ENCODE results near the gene HINT2. TPM values are rescaled to one million over a fixed set of nuclear protein-coding genes. Genes with fewer than 3 reads are reported as not detected.

HINT2 gene
- polyA plus RNA-seq, 1 donor: 29.7 TPM

DNA sequence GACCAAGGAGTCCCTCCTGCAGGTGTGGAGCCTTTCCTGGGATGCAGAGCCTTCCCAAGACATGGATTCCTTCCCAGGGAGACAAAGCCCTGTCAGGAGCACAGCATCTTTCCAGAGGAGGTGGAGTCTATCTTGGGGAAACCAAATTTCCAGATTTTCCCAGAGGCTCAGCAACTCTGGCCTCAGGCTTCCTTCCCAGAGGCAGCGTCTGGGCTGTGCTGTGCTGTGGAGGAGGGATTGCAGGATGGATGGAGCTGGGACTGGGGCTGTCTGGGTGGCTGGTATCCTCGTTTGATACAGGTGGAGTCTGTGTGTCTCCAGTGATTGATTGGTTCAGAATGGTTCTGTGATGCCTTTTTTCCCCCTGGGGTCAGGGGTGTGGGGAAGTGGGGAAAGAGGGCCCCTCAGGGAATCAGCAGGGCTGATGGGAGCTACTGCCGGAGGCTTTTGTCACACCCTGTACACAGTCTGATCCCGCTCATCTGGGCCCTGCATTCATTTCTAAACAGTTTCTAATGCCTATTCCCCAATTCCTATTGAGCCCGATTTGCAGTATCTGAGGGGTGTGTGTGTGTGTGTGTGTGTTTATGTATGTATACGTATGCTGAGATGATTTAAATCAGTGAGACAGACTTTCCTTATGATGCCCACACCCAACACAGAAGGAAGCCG lies 39.4 kb upstream of the HINT2 start:
- no peaks in the 10 kb centered on the region for H3K9me3 ChIP-seq (ENCODE audit: control insufficient read depth, low read depth, low read length)
- DNase-seq: no peak

GRCh38 chr9:35852876-35853865 lies 38.3 kb upstream of the HINT2 start:
- DNase-seq: no peak
- H3K4me1 ChIP-seq (ENCODE audit: control insufficient read depth, insufficient read depth, low read length): no peaks in the 10 kb centered on the region
- no CpG with 5 or more reads among the region's 25 CpGs for WGBS (ENCODE audit: insufficient coverage, low lambda C conversion rate)
- H3K9me3 ChIP-seq (ENCODE audit: control insufficient read depth, low read depth, low read length): no peaks in the 10 kb centered on the region
- no peak overlapping the region for H3K4me3 ChIP-seq (ENCODE audit: low read length)
- no peak overlapping the region for H3K27ac ChIP-seq (ENCODE audit: low read length)
- H3K36me3 ChIP-seq (ENCODE audit: control insufficient read depth, insufficient read depth, low read length): peaks cover 39% of the 10 kb centered on the region
- H3K27me3 ChIP-seq (ENCODE audit: control insufficient read depth, insufficient read depth, low read length): no peaks in the 10 kb centered on the region

More for the DNA sequence above, 39.4 kb upstream of the HINT2 start:
- H3K4me3 ChIP-seq (ENCODE audit: low read length): no peak overlapping the region
- no peak overlapping the region for H3K27ac ChIP-seq (ENCODE audit: low read length)
- no peaks in the 10 kb centered on the region for H3K27me3 ChIP-seq (ENCODE audit: control insufficient read depth, insufficient read depth, low read length)
- WGBS (ENCODE audit: insufficient coverage, low lambda C conversion rate): no CpG with 5 or more reads among the region's 7 CpGs
- H3K36me3 ChIP-seq (ENCODE audit: control insufficient read depth, insufficient read depth, low read length): peaks cover 33% of the 10 kb centered on the region
- no peaks in the 10 kb centered on the region for H3K4me1 ChIP-seq (ENCODE audit: control insufficient read depth, insufficient read depth, low read length)

- Histone ChIP-seq H3K27ac (ENCODE audit: low read length) (no peak overlapping the region), H3K4me1 (ENCODE audit: control insufficient read depth, insufficient read depth, low read length) (no peaks in the 10 kb centered on the region), H3K27me3 (ENCODE audit: control insufficient read depth, insufficient read depth, low read length) (no peaks in the 10 kb centered on the region), H3K9me3 (ENCODE audit: control insufficient read depth, low read depth, low read length) (no peaks in the 10 kb centered on the region), H3K36me3 (ENCODE audit: control insufficient read depth, insufficient read depth, low read length) (peaks cover 46% of the 10 kb centered on the region), H3K4me3 (ENCODE audit: low read length) (no peak overlapping the region)
- no peak for DNase-seq
- WGBS (ENCODE audit: insufficient coverage, low lambda C conversion rate): 100% methylated on average over 1 of the region's 2 CpGs
These were observed 37.5 kb upstream of the HINT2 start for GRCh38 chr9:35852267-35852815.

DNA sequence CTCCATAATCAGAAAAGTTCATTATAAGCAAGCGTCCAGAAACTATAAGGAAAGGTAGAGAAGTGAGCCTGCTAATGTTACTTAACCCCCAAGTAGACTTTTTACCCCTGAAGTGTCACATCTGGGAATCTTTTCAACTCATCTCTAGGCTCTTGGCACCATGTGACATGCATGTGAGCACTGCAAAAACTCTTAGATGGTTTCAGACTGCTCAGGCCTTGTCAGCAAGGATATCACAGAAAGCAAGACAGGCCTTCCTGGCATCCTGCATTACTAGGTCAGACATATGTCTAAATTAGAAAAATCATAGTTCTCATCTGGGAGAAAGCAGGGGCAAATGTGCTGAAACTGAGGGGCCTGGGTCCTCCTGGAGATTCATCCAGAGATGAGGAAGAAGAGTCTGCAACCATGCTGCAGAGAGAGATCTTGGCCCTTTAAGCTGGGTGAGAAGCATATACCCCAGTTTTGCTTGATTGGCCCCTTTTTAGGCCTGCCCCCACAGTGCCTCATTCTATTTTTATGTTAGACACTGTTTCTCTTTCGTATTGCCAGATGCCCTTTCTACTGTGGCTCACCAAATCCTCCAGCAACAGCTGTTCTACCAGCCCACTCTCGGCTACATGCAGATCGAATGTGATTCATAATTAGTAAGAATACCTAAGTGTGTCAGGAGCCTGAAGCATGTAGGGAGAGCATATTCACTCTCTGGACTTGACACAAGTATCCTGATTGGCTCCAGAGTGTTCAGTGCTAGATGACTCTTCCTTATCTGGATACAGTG lies 33.1 kb upstream of the HINT2 start:
- no peak overlapping the region for H3K4me3 ChIP-seq (ENCODE audit: low read length)
- peaks cover 43% of the 10 kb centered on the region for H3K36me3 ChIP-seq (ENCODE audit: control insufficient read depth, insufficient read depth, low read length)
- H3K27me3 ChIP-seq (ENCODE audit: control insufficient read depth, insufficient read depth, low read length): no peaks in the 10 kb centered on the region
- no peaks in the 10 kb centered on the region for H3K9me3 ChIP-seq (ENCODE audit: control insufficient read depth, low read depth, low read length)
- no CpG with 5 or more reads among the region's 4 CpGs for WGBS (ENCODE audit: insufficient coverage, low lambda C conversion rate)
- DNase-seq: no peak
- H3K27ac ChIP-seq (ENCODE audit: low read length): no peak overlapping the region
- peaks cover 3% of the 10 kb centered on the region for H3K4me1 ChIP-seq (ENCODE audit: control insufficient read depth, insufficient read depth, low read length)

GRCh38 chr9:35845824-35846771 lies 31.3 kb upstream of the HINT2 start:
- Histone ChIP-seq H3K4me1 (ENCODE audit: control insufficient read depth, insufficient read depth, low read length) (peaks cover 3% of the 10 kb centered on the region), H3K9me3 (ENCODE audit: control insufficient read depth, low read depth, low read length) (no peaks in the 10 kb centered on the region), H3K4me3 (ENCODE audit: low read length) (no peak overlapping the region), H3K27ac (ENCODE audit: low read length) (peak overlapping the region; percentile 16), H3K36me3 (ENCODE audit: control insufficient read depth, insufficient read depth, low read length) (peaks cover 48% of the 10 kb centered on the region), H3K27me3 (ENCODE audit: control insufficient read depth, insufficient read depth, low read length) (no peaks in the 10 kb centered on the region)
- WGBS (ENCODE audit: insufficient coverage, low lambda C conversion rate): 17% methylated on average over 1 of the region's 53 CpGs
- DNase-seq: no peak

DNA sequence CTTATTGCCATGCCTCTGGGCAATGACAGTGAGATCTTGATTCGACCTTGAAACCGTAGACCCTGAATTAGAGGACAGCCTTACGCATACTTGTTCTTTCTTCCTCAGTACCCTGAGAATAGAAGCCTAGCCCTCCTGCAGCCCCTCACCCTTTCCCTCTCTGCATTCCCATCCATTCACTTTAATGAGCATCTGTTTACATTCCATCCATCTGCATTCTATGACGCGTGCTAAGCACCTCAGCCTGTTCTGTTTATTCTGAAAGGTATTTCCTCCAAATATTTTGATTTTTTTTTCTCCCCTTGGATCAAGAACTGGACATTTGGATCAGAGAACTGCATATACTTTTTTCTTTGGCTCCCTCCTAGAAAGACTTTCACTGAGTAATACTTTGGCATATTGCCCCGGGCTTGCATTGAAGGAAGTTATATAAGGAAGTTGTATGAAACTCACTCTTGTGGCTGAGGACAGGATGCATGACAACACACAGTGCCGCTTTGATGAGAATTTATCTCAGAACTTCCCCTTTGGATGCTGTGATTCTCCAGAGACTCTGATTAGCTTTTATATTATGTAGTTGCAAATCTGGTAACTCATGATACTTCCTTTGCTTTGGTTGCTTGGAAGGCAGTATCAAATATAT lies 29.9 kb upstream of the HINT2 start:
- Histone ChIP-seq H3K9me3 (ENCODE audit: control insufficient read depth, low read depth, low read length) (no peaks in the 10 kb centered on the region), H3K4me1 (ENCODE audit: control insufficient read depth, insufficient read depth, low read length) (peaks cover 3% of the 10 kb centered on the region), H3K36me3 (ENCODE audit: control insufficient read depth, insufficient read depth, low read length) (peaks cover 47% of the 10 kb centered on the region), H3K27me3 (ENCODE audit: control insufficient read depth, insufficient read depth, low read length) (no peaks in the 10 kb centered on the region), H3K27ac (ENCODE audit: low read length) (peak overlapping the region; percentile 16), H3K4me3 (ENCODE audit: low read length) (no peak overlapping the region)
- DNase-seq: peak; percentile 38 to 50
- WGBS (ENCODE audit: insufficient coverage, low lambda C conversion rate): 81% methylated on average over 4 of the region's 7 CpGs

GRCh38 chr9:35842795-35843194 lies 28.0 kb upstream of the HINT2 start:
- no CpG with 5 or more reads among the region's 3 CpGs for WGBS (ENCODE audit: insufficient coverage, low lambda C conversion rate)

GRCh38 chr9:35842020-35842745 lies 27.3 kb upstream of the HINT2 start:
- H3K36me3 ChIP-seq (ENCODE audit: control insufficient read depth, insufficient read depth, low read length): peaks cover 32% of the 10 kb centered on the region
- WGBS (ENCODE audit: insufficient coverage, low lambda C conversion rate): no CpG with 5 or more reads among the region's 17 CpGs
- no peak overlapping the region for H3K27ac ChIP-seq (ENCODE audit: low read length)
- no peaks in the 10 kb centered on the region for H3K9me3 ChIP-seq (ENCODE audit: control insufficient read depth, low read depth, low read length)
- H3K4me3 ChIP-seq (ENCODE audit: low read length): no peak overlapping the region
- H3K27me3 ChIP-seq (ENCODE audit: control insufficient read depth, insufficient read depth, low read length): no peaks in the 10 kb centered on the region
- peaks cover 3% of the 10 kb centered on the region for H3K4me1 ChIP-seq (ENCODE audit: control insufficient read depth, insufficient read depth, low read length)
- DNase-seq: no peak

More at GRCh38 chr9:35842795-35843194, 28.0 kb upstream of the HINT2 start:
- no peak overlapping the region for H3K27ac ChIP-seq (ENCODE audit: low read length)
- no peaks in the 10 kb centered on the region for H3K27me3 ChIP-seq (ENCODE audit: control insufficient read depth, insufficient read depth, low read length)
- peaks cover 3% of the 10 kb centered on the region for H3K4me1 ChIP-seq (ENCODE audit: control insufficient read depth, insufficient read depth, low read length)
- H3K36me3 ChIP-seq (ENCODE audit: control insufficient read depth, insufficient read depth, low read length): peaks cover 35% of the 10 kb centered on the region
- no peaks in the 10 kb centered on the region for H3K9me3 ChIP-seq (ENCODE audit: control insufficient read depth, low read depth, low read length)
- no peak for DNase-seq
- H3K4me3 ChIP-seq (ENCODE audit: low read length): no peak overlapping the region

GRCh38 chr9:35841645-35841900 lies 26.7 kb upstream of the HINT2 start:
- WGBS (ENCODE audit: insufficient coverage, low lambda C conversion rate): no CpG with 5 or more reads among the region's 5 CpGs
- H3K9me3 ChIP-seq (ENCODE audit: control insufficient read depth, low read depth, low read length): no peaks in the 10 kb centered on the region
- H3K27ac ChIP-seq (ENCODE audit: low read length): no peak overlapping the region
- no peak overlapping the region for H3K4me3 ChIP-seq (ENCODE audit: low read length)
- H3K4me1 ChIP-seq (ENCODE audit: control insufficient read depth, insufficient read depth, low read length): peaks cover 5% of the 10 kb centered on the region
- no peaks in the 10 kb centered on the region for H3K27me3 ChIP-seq (ENCODE audit: control insufficient read depth, insufficient read depth, low read length)
- peaks cover 27% of the 10 kb centered on the region for H3K36me3 ChIP-seq (ENCODE audit: control insufficient read depth, insufficient read depth, low read length)
- DNase-seq: no peak

Measured in large intestine (tissue), 3 donors.